GM12801 (cell line): ENCODE data around the gene CMIP.

ENCODE experiments used
- TF ChIP-seq, protein P1 (sequence below): IDR thresholded peaks from one replicate; pipeline ENCODE4 v1.5.1; 2011; ENCODE audit warnings: control low read depth; ENCODE audit not compliant: insufficient read length; ENCODE audit errors: extremely low read depth

The CMIP gene

GRCh38 chr16:81629034-81629802 is 184.6 kb downstream of the CMIP start:
- TF ChIP-seq, protein P1, sequence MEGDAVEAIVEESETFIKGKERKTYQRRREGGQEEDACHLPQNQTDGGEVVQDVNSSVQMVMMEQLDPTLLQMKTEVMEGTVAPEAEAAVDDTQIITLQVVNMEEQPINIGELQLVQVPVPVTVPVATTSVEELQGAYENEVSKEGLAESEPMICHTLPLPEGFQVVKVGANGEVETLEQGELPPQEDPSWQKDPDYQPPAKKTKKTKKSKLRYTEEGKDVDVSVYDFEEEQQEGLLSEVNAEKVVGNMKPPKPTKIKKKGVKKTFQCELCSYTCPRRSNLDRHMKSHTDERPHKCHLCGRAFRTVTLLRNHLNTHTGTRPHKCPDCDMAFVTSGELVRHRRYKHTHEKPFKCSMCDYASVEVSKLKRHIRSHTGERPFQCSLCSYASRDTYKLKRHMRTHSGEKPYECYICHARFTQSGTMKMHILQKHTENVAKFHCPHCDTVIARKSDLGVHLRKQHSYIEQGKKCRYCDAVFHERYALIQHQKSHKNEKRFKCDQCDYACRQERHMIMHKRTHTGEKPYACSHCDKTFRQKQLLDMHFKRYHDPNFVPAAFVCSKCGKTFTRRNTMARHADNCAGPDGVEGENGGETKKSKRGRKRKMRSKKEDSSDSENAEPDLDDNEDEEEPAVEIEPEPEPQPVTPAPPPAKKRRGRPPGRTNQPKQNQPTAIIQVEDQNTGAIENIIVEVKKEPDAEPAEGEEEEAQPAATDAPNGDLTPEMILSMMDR, result no peak

DNA sequence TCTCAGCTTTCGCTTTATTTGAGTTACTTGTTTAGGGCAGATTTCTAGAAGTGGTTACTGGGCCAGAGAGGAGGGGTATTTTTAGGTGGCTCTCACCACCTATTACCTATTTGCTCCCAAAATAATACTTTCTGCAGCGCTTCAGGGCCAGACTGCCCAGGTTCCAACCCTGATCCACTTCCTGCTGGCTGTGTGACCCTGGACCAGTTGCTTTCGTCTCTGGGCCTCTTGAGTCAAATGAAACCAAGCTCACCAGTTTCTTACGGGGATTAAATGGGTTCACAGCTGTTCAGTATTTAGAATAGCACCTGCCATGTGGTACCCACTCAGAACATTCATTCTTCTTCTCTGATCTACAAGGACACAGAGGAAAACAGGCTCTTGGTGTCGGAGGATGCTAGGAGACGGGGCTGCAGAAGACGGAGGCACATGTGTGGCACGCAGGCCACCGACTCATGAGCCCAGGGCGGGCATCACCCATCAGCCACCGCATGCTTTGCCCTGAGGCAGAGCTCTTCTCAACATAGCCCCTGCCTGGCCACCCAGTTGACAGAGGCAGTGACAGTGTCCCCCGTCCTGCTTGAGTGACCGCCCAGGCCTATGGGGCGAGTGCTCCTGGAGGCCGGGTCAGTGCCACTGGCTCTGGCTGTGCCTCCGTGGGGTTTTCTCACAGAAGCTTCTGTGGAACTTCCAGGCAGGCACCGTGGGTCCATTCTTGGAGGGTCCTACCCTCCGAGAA is 185.5 kb downstream of the CMIP start:
- TF ChIP-seq, protein P1, result no peak

DNA sequence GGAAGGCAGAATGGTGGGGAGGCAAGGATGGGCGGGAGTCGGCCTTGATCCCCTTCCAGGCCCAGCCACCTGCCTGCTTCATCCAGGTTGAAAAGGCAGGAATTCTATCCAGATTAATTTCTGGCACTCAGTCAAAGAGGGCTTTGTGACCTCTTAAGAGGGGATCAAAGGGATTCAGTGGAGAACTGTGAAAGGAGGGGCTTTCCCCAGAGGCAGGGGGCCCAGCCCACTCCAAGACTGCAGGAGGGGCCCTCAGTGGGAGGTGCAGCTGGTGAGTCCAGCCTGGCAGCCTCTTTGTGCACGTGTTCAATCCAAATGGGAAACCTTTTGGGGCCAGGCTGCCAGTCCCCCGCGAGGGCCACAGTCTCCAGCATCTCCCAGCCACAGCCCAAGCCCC is 186.0 kb downstream of the CMIP start:
- TF ChIP-seq, protein P1, result no peak

DNA sequence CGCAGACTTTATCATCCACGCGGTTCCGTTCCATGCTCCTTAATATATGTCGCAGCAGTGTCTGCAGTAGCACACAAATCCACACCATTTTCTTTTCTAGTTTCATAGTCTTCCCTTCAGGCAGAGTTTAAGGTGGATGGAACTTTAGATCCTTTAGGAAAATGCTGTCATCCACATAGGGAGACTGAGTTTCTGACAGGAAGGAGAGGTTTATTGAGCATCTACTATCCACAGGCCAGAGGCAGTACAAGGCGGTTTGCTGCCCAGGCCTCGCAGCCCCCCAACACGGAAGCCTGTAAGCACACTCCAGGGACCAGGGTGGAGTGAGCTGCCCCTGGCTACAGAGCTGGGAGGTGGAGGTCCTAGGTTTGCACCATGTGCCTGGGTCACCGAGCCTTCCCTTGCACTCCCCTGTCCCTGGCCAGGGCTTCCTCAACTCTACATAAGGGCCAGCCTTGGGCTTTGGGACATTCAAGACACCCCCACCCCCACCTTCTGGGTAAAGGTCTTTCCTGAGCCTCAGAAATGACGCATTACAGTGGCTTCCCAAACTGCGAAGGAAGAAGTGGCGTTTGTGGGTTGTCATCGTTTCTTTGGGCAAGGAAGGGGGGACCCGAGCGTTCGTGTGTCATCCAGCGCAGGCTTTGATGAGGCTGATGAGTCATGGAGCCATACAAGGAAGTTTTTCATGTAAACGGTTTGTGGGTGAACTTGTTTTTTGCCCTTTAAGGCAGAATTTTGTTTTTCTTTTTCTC is 188.0 kb downstream of the CMIP start:
- TF ChIP-seq, protein P1, result no peak

GRCh38 chr16:81633147-81633619 is 188.6 kb downstream of the CMIP start:
- TF ChIP-seq, protein P1, result no peak

GRCh38 chr16:81633680-81634379 is 189.2 kb downstream of the CMIP start:
- TF ChIP-seq, protein P1, result no peak
